Colonic mucosa (tissue), 4 donors: ENCODE results near the gene ST6GALNAC5. TPM values are rescaled to one million over a fixed set of nuclear protein-coding genes. Genes with fewer than 3 reads are reported as not detected.

ENCODE experiments used
- DNase-seq: peaks from one replicate; pipeline ENCODE4 v3.0.0-alpha.2; 2020
- H3K27ac ChIP-seq: fragments of 200-600 bp; one replicate; pipeline ENCODE4 v1.8.0; 2021
- H3K27me3 ChIP-seq: fragments of 200-600 bp; one replicate; pipeline ENCODE4 v1.8.0; 2021
- H3K36me3 ChIP-seq: fragments of 200-600 bp; one replicate; pipeline ENCODE4 v1.8.0; 2021
- H3K4me1 ChIP-seq: fragments of 200-600 bp; one replicate; pipeline ENCODE4 v1.8.0; 2021; ENCODE audit warnings: mild to moderate bottlenecking
- H3K4me3 ChIP-seq: fragments of 200-600 bp; one replicate; pipeline ENCODE4 v1.8.0; 2021
- H3K9ac ChIP-seq, 2 donors: one replicate each; pipeline ENCODE4 v1.7.0; 2013; ENCODE audit warnings: control low read depth in 2 of 2, low read depth in 2 of 2, low read length in 2 of 2
- H3K9me3 ChIP-seq: fragments of 200-600 bp; one replicate; pipeline ENCODE4 v1.8.0; 2021
- intact Hi-C: fragments of 100-400 bp; cut with DNase I; formaldehyde crosslinking; loops from one replicate; pipeline ENCODE4 v1.14.1; 2022
- total RNA-seq, 2 donors: library from RNA; stranded (reverse); fragmentation: NEBNext Ultra II Directional in 1 of 2; extraction: Animal tissue kit (Norgen Biotek cat#: 25700) in 1 of 2; gene quantifications; one replicate each; pipeline ENCODE4 v1.2.1, GENCODE V29; 2021
- TF ChIP-seq, protein P1 (sequence below): fragments of 200-600 bp; IDR thresholded peaks from one replicate; pipeline ENCODE4 v1.8.0; 2022; ENCODE audit warnings: antibody characterized with exemption, mild to moderate bottlenecking
- donor health status: healthy.
- donor health status: DM: no; HTN: no; CAD: no.
- donor health status: DM: no; HTN: no; CAD: no.

Gene ST6GALNAC5
- total RNA-seq, 2 donors from 2014 or later: 2.1 to 2.2 TPM

DNA sequence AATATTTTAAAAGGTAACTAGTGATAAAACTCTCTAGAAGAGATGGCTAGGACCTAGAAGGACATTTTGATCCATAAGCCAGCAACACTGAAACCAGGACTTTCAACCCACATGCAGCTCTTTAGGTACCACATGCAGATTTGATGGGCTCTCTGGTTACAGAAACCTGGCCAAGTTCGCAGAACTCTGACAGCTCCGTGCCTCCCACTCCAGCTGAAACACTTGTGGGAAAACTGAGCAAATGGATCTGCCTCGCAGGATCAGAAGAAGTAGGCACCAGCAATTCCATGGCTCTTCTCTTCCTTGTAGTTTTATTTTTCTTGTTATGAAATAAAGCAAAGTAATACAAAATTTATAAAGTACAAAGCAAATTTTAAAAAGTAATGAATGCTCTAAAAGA, 58.5 kb downstream of the ST6GALNAC5 start:
- no peaks in the 10 kb centered on the region for H3K36me3 ChIP-seq
- H3K9me3 ChIP-seq: no peaks in the 10 kb centered on the region
- TF ChIP-seq, protein P1, sequence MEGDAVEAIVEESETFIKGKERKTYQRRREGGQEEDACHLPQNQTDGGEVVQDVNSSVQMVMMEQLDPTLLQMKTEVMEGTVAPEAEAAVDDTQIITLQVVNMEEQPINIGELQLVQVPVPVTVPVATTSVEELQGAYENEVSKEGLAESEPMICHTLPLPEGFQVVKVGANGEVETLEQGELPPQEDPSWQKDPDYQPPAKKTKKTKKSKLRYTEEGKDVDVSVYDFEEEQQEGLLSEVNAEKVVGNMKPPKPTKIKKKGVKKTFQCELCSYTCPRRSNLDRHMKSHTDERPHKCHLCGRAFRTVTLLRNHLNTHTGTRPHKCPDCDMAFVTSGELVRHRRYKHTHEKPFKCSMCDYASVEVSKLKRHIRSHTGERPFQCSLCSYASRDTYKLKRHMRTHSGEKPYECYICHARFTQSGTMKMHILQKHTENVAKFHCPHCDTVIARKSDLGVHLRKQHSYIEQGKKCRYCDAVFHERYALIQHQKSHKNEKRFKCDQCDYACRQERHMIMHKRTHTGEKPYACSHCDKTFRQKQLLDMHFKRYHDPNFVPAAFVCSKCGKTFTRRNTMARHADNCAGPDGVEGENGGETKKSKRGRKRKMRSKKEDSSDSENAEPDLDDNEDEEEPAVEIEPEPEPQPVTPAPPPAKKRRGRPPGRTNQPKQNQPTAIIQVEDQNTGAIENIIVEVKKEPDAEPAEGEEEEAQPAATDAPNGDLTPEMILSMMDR: no peak
- no peaks in the 10 kb centered on the region for H3K4me1 ChIP-seq
- intact Hi-C loops: no loop called here
- no peak for DNase-seq
- H3K27me3 ChIP-seq: no peaks in the 10 kb centered on the region
- H3K27ac ChIP-seq: no peak overlapping the region
- no peak overlapping the region for H3K9ac ChIP-seq
- no peak overlapping the region for H3K4me3 ChIP-seq

DNA sequence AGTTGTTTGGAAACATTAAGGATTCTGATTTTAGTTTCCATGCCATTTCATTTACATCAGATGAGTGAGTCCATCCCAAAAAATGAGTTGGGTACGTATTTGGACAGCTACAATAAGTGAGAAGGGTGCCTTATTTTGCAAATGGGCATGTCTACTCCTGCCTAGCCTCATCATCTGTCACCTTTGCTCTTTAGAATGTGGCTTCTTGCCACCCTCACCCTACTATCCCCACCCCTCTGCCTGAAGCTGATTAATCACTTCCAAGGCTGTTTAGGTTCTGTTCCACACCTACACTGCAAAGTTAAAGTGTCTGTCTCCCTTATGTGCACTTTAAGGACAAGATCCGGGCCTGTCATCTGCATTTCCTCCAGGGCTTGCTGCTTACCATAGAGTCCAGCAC, 61.2 kb downstream of the ST6GALNAC5 start:
- DNase-seq: no peak
- no peak overlapping the region for H3K27ac ChIP-seq
- no peaks in the 10 kb centered on the region for H3K9me3 ChIP-seq
- intact Hi-C loops: no loop called here
- no peaks in the 10 kb centered on the region for H3K4me1 ChIP-seq
- no peak overlapping the region for H3K9ac ChIP-seq
- no peaks in the 10 kb centered on the region for H3K36me3 ChIP-seq
- H3K27me3 ChIP-seq: no peaks in the 10 kb centered on the region
- H3K4me3 ChIP-seq: no peak overlapping the region
- TF ChIP-seq, protein P1: no peak

DNA sequence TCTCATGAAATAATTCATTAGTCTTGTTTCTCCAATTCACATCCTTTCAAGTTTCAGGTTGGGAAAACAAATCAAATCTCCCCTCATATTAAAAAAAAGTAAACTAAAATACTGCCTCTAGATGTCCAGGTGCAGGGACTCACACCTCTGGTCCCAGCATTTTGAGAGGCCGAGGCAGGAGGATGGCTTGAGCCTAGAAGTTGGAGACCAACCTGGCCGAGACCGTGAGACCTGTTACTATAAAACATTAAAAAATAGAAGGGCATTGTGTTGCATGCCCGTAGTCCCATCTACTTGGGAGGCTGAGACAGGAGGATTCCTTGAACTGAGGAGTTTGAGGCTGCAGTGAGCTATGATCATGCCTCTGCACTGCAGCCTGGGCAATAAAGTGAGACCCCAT, 61.9 kb downstream of the ST6GALNAC5 start:
- TF ChIP-seq, protein P1: no peak
- H3K27ac ChIP-seq: no peak overlapping the region
- H3K27me3 ChIP-seq: no peaks in the 10 kb centered on the region
- no peaks in the 10 kb centered on the region for H3K4me1 ChIP-seq
- intact Hi-C loops: no loop called here
- no peak overlapping the region for H3K9ac ChIP-seq
- no peaks in the 10 kb centered on the region for H3K36me3 ChIP-seq
- H3K4me3 ChIP-seq: no peak overlapping the region
- H3K9me3 ChIP-seq: no peaks in the 10 kb centered on the region
- no peak for DNase-seq

DNA sequence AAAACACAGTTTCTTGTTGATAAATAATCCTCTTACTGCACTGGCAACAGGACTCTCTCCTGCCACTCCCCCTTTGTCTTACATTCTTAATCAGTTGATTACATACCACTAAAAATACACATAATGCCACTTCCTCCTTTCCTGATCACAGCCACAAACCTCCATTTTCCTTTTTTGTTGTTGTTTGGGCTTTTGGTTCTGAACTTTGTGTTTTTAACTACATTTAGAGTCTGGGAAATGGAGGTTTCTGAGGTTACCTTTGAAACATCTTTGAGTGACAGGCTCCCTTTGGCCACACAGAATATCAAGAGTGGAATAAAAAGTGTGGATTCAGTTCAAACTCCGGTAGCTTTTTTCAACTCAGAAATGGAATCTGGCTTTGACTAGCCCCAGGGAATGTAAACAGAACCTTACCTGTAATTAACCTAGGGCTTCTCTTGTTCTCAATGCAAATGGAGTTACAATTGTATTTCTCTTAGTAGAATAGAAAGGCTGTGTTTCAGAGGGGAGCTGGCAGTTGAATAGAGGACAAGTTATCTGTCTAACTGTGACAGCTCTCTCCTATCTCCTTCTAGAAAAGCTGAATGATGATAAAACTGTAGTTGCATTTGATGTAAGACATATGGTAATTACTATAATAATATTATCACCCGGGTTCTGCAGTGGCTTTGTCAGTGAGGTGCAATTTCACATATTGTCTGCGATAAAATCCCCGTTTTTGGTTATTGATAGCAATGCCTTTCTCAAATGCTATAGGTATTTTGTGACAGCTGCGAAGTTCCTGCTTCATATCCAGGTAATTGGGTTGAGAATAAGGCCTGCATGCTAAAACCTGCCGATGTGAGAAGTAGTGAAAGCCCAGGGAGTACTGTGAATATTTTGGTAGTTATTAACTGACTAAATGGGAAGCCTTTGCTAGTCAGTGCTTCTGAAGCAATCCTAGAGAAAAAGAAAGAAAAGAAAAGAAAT, 66.9 kb downstream of the ST6GALNAC5 start:
- H3K36me3 ChIP-seq: no peaks in the 10 kb centered on the region
- intact Hi-C loops: no loop called here
- DNase-seq: no peak
- H3K27ac ChIP-seq: no peak overlapping the region
- H3K4me1 ChIP-seq: no peaks in the 10 kb centered on the region
- no peak overlapping the region for H3K4me3 ChIP-seq
- H3K9ac ChIP-seq: no peak overlapping the region
- no peaks in the 10 kb centered on the region for H3K27me3 ChIP-seq
- H3K9me3 ChIP-seq: no peaks in the 10 kb centered on the region
- TF ChIP-seq, protein P1: no peak

DNA sequence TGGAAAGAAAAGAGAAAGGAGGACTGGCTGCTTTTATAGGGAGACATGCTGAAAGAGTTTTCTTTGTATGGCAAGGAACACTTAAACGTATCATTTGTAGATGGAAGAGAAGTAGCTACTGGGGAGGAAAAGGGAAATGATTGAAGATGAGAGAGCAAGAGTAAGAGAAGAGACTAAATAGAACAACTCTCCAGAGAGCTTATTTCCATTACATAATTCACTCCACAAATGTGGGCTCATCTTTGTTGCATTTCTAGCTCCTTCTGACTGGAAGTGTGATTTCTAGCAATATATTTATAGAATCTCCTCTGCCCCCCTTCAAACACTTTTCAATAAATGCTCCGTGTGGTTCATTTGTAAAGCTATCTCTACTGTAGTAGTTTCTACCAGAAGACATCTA, 71.0 kb downstream of the ST6GALNAC5 start:
- H3K4me3 ChIP-seq: no peak overlapping the region
- no peak overlapping the region for H3K27ac ChIP-seq
- no peaks in the 10 kb centered on the region for H3K9me3 ChIP-seq
- H3K36me3 ChIP-seq: no peaks in the 10 kb centered on the region
- DNase-seq: no peak
- intact Hi-C loops: no loop called here
- TF ChIP-seq, protein P1: no peak
- H3K4me1 ChIP-seq: no peaks in the 10 kb centered on the region
- H3K9ac ChIP-seq: no peak overlapping the region
- H3K27me3 ChIP-seq: no peaks in the 10 kb centered on the region
